GM19043 (cell line): ENCODE measurements around the gene CAP1.
"Not testable (repeated sequence)": the region's sequence is repeated elsewhere in the genome, so short reads cannot be mapped to it uniquely, and the experiment has no call there.

Experiments used
- ATAC-seq: cut with Tn5 transposase; IDR thresholded peaks from one replicate; pipeline ENCODE4 v1.9.1; 2021; ENCODE audit warnings: low read depth; ENCODE audit not compliant: unreplicated experiment

CAP1 gene, protein sequence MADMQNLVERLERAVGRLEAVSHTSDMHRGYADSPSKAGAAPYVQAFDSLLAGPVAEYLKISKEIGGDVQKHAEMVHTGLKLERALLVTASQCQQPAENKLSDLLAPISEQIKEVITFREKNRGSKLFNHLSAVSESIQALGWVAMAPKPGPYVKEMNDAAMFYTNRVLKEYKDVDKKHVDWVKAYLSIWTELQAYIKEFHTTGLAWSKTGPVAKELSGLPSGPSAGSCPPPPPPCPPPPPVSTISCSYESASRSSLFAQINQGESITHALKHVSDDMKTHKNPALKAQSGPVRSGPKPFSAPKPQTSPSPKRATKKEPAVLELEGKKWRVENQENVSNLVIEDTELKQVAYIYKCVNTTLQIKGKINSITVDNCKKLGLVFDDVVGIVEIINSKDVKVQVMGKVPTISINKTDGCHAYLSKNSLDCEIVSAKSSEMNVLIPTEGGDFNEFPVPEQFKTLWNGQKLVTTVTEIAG

DNA sequence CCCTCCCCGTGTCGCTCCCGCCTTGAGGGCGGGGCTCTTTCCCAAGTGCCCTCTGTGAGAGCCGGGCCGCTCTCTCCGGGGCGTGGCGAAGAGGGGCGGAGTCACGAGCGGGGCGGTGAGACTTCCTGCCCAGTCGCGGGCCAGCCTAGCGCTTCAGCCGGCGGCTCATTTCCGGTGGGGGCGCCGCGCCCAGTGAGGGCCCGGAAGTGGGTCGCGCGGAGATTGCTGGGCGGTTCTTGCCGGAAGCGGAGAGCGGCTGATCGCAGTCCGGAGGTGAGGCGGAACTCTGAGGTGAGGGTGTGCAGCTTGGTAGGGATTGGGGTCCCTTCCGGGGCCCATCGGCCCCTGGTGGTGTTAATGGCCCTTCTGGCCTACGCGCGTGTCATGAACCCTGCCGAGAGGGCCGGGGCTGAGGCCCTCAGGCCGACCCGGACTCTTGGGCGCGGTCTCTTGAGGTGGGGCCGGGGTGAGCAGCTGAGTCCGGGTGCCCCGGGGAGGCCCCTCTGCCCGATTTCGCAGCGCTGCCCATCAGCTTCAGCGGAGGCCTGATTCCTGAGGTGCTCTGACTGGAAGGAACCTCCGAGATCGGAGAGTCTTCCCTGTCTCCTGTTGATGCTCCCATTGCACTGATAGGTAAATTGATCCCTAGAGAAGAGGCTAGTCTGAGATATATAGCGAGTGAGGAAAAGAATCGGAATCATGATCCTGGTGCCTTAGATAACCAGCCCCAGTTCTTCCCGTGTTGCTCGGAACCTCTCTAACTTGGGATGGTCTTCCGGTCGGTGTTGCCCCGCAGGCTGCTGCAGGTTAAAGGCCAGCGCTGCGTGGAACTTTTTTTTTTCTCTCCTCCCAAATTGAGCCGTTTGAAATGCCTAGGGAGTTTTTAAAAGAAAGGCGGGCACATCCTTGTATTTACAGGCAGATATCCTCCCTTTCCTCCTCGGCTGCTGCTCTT lies at the start of gene CAP1:
CAP1 (plus strand) TSS at position 219 of the 955 bp plus-strand sequence. CDS start 18,618 bp downstream, outside the sequence.
- peak; percentile 66 for ATAC-seq

DNA sequence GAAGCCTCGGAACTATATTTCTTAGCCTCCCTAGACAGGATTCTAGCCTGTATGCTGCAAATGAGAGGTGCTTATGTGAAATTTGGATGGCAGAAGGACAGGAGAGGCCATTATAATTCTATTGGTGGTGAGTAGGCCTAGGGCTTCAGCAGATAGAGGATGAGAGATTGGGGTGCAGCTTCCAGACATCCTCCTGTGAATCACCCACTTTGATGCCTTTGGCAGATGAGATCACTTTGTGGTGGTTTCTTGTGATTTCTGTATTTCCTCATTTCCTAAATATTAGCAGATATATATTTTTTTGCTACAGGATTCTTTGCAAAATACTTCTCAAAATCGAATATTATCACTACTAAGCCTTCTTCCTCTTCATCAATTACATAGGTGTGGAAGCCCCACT lies 48.3 kb upstream of the CAP1 start:
- no peak for ATAC-seq

DNA sequence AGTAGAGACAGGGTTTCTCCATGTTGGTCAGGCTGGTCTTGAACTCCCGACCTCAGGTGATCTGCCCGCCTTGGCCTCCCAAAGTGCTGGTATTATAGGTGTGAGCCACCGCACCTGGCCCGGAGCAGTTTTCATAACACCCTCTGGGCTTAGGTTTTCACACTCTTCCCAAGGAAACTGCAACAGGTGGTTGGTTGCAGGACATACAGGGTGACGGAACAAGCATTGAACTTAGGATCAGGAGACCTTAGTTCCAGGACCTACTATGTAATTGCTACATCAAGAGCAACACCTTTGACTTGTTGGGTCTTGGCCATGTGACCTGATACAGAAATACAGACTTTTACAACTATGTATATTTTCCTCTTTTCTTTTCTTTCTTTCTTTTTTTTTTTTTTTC lies 47.6 kb upstream of the CAP1 start:
- ATAC-seq = no peak

DNA sequence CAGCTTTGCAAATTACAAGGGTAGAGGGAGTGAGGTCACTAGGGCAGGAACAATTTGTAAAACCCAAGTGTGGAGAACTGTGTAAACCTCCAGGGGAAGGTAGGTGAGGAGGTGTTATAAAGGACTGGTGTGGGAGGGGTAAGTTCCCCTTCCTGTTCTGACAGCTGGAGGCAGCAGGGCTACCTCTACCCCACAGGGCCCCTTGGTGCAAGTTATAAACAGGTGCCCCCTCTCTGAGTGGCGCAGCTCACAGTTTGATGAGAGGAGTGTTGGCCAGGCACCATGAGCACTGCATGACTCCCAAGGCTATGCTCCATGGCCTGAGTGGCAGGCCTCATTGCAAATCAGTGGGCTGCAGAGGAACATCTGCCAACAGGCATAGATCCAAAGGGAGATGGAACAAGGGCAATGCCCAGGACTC lies 44.5 kb upstream of the CAP1 start:
- peak; percentile 90 for ATAC-seq

DNA sequence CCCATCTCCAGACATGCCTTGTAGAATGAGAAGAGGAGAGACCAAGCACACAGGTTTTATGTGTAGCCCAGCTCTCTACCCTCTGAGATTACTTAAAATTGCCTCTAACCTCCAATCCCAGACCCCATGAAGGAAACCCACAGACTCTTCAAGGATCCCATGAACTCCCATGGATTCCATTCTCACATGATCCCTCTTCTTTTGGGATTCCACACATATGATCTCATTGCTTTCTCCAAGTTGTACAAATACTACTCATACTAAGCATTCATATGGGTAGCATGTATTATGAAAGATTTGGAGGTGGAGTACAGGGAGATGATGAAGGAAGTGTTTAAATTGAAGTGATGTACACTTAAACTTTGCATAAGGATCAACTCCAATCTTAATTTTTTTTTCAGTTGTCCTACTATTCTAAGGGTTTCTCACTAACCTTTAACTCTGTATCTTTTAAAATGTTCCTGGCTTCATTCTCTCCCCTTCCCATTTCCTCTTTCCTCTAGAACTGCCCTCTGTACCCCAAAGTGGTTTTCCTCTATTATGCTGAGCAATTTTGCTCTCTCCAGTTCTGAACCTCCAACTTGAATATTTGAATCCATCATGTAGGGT lies 44.0 kb upstream of the CAP1 start:
- no peak for ATAC-seq

DNA sequence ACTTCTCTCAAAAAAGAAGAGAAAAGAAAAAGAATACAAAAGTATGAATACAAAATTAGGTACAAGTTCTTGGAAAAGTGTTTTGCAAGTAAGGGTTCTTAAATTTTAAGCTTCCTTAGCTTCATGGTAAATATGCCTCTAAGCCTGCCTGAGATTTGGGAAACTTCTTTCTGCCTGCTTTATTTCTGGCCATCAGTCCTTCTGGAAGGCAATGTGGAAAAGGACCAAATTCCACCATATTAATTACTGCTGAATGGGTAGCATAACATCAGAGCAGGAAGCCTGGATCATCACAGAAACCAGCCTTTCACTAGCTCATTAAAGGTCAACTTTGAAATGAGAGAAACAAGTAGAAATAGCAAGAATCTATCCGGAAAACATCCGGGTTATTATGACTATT lies 39.1 kb upstream of the CAP1 start:
- ATAC-seq = no peak

DNA sequence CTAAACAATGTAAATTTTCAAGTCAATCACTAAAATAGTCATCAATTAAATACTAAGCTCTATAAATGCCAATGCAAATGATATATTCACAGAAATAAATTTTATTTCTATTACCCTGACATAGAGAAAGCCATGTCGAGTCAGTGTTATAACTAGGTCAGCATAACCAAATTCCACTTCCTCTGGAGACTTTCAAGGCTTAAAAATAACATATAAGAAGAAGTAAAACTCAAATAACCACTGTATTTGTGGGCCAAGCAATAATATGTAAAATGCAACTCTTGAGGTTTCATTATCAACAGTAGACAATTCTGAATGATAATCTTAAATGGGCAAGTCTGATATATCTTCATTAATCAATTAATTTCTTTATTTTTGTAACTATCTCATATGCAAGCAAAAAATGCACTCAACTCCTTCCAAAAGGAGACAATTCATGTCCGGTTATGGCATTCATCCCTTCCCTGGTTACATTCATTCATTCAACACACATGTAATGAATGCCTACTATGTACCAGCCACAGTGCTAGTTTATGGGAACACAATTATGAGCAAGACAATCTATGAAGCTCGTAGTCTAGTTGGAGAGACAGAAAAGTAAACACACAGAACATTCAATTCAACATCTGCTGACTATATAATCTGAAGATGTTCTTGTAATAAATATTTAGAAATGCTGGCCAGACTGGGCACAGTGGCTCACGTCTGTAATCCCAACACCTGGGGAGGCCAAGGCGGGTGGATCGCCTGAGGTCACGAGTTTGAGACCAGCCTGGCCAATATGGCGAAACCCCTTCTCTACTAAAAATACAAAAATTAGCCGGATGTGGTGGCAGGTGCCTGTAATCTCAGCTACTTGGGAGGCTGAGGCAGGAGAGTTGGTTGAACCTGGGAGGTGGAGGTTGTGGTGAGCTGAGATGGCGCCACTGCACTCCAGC lies 37.1 kb upstream of the CAP1 start:
- peak; percentile 68 for ATAC-seq

DNA sequence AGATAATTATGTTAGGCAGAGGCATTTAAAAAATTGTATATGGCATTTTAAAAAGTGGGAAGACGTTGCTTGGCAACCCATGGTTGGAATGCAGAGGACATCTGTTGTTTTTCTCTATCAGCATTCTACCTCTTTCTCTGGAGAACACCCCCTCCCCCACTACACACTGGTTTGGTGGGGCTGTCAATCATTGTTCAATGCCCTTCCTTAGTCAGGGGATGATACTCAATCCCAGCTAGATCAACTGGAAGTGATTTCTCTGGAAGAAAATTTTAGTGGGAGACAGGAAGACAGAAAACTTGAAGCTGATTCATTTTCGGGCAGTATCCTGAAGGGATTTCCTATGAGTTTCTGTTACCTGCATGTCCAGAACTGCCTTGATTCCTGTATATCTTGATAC lies 35.7 kb upstream of the CAP1 start:
- ATAC-seq = no peak

DNA sequence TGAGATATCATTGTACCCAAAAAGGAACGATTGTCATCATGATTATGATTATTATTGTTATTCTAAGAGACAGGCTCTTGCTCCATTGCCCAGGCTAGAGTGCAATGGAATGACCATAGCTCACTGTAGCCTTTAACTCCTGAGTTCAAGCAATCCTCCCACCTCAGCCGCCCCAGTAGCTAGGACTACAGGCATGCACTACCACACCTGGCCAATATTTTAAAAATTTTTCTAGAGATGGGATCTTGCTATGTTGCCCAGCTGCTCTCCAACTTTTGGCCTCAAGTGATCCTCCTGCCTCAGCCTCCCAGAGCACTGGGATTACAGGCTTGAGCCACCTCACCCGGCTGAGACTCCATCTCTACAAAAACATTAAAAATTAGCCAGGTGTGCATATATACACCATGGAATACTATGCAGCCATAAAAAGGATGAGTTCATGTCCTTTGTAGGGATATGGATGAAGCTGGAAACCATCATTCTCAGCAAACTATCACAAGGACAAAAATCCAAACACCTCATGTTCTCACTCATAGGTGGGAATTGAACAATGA lies 33.0 kb upstream of the CAP1 start:
- ATAC-seq = not testable (repeated sequence)

DNA sequence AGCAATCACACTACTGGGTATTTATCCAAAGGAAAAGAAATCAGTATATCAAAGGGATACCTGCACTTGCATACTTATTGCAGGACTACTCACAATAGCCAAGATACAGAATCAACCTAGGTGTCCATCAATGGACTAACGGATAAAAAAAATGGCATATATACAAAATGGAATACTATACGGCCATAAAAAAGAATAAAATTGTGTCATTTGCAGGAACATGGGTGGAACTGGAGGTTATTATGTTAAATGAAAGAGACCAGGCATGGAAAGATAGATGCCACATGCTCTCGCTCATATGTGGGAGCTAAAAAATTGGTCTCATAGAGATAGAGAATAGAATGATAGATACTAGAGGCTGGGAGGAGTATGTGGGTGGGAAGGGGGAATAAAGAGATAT lies 29.3 kb upstream of the CAP1 start:
- ATAC-seq = no peak

DNA sequence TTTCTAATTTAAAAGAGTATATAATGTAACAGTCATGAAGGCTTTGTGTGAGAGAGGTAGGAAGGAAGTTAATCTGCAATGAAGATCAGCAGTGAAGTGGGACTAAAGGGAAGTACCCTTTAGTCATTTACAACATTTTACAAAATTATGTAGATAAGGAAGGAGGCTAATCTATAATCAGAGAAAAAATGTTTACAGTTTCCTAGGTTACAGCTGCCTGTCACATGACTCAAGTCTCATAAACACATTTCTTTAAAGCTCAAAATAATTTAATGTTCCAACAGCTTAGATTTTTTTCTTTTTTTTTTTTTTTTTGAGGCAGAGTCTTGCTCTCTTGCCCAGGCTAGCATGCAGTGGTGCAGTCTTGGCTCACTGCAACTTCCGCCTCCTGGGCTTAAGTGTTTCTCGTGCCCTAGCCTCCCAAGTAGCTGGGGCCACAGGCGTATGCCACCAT lies 26.2 kb upstream of the CAP1 start:
- no peak for ATAC-seq

DNA sequence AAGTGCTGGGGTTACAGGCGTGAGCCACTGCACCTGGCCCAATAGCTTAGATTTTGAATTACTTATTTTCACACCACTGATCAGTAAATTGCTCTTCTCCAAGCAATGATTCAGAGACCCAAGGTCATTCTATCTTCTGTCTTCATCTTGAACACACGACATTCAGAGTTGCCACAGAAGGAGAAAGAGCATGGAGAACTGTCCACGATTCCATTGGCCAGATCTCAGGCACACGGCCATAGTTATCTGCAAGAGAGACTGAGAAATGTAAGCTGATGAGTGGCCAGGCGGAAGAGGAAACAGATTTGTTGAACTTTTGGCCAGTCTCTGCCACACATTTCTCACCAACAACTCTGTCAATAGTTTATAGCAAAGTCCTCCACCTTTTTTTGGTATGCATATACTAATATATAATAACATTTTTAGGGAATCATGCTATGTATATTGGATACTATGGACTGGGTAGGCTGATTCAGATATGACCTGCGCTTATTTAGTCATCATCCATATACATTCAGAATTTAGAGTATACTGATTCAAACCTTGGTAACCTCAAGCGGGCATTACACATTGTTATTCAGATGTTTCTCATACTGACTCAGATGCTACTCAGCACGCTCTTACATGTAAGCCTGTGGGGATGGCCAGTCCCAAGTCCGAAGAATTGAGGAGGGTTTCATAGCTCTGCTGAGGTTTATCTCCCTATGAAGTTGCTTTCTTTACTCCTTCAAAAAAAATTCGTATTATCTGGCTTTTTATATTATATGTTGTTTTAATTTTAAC lies 25.5 kb upstream of the CAP1 start:
- ATAC-seq = no peak

DNA sequence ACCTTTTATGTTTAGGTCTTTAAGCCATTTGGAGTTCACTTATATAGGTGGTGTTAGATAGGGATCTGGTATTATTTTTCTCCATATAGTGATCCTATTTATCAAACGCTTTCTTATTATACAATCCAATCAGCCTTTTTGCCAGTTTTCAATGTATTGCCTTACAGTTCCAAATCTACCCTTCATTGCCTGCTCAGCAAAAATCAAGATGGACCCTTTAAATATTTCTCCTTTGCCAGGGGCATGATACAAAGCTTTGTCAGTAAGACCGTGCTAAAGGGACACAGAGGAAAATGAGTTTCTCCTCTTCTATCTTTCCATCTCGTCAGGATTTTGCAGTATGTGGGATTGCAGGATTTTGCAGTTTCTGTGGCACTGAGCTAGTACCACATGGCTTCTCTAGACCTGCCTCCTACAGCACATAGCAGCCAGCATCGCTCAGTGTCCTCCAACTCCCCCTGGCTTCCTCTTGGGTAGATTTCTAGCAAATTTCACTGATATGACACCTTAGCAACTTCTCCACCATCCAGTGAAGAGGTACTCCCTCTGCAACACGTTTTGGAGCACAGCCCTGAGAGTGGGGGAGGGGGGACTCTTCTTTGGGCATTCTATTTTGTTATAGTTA lies 22.5 kb upstream of the CAP1 start:
- ATAC-seq = no peak

DNA sequence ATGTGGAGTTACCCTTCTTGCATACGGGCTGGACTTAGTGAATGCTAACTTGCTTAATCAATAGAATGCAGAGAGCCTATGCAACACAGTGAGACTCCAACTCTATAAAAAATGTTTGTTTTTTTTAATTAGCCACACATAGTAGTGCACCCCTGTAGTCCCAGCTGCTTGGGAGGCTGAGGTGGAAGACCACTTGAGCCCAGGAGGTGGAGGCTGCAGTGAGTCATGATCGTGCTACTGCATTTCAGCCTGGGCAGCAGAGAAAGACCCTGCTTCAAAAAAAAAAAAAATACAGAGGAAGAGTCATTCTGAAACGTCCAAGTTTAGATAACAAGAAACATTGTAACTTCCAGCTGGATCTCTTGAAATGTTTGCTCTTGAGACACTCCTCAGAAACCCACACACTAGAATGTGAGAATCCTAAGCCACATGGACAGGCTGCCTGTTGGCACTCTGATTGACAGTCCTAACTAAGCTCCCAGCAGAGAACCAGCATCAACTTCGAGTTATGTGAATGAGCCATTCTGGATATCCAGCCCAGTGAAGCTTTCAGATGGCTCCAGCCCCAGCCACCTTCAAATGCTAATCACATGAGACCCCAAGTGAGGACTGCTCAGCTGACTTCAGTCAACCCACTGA lies 20.0 kb upstream of the CAP1 start:
- no peak for ATAC-seq

DNA sequence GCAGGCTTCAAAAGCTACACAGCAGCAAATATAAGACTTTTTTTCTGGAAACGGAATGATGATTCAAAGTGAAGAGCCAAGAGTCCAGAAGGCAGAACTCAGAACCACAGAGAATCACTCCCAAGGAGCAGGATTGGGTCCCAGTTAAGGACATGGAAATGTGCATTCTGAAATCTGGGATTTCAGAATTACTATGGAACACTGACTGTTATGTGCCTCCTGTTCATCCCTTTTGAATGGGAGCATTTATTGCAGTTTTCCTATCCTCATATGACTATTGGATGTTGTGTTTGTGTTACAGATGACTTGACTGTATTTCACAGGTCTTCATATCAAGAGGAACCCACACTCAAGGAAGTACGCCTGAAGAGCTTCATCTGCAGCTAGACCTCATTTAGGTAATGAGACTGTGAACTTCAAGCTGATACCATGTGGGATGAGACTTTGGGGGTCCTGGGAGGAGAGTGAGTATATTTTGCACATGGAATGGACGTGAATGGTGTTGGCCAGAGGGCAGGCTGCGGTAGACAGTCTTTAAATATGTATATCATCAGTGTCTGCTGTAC lies 17.1 kb upstream of the CAP1 start:
- no peak for ATAC-seq

DNA sequence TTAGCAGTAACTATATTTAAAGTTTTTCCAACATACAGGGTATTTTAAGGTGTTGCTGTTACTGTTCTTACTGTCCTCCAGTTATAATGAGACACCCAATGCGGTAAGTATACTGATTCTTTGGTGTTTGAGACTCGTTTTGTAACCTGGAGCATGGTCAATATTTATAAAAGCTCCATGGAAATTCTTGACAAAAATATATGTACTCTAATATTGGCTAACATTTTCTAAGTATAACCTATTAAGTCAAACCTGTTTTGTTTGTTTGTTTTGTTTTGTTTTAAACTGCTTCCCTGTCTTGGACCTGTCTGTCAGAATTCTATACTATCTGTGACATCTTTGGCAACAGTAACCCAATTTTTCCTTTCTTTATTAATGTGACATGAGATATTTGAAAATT lies 15.9 kb upstream of the CAP1 start:
- no peak for ATAC-seq

DNA sequence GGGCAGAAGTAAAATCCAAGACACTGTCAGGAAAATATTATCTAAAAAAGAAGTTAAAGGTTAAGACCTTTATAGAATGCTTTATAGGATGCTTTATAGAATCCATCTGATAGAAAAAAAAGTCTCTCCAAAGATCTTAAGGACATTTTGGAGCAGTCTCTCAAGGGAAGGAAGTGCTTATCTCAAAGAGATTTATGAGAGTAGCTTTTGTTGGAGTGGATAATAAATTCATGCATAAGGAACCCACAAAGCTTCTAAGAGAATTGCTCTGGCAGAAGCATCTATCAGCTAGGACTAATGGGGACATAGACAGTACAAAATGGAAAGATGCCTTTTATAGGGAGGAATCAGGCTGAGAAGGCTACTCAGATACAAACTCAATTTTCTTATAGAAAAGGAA lies 12.9 kb upstream of the CAP1 start:
- ATAC-seq = no peak

DNA sequence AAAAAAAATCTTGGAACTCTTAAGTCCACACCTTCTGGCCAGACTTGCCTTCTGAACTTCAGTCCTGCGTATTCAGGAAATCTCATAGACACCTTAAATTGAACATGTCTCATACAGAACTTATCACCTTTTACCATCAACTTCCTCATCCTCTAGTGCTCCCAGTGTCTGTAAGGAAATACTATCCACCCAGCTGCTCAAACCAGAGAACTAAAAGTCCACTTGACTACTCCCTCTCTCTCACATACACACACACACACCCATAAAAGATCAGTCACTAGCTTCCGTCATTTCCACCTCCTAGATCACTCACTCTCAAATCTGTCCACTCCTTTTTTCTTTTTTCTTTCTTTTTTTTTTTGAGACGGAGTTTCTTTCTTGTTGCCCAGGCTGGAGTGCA lies 10.9 kb upstream of the CAP1 start:
- ATAC-seq = no peak
